HepG2 (cell line): ENCODE data around the gene RNH1. TPM values are rescaled to one million over a fixed set of nuclear protein-coding genes. Genes with fewer than 3 reads are reported as not detected.

Source experiments
- EZH2 ChIP-seq: conservative IDR thresholded peaks from 2 replicates; pipeline ENCODE4 v1.6.1; 2012; ENCODE audit warnings: mild to moderate bottlenecking, low read depth, low read length, moderate library complexity
- FOXP1 ChIP-seq, 2 experiments: fragments of 450-650 bp in 1 of 2; IDR thresholded peaks; 2 replicates each; pipeline ENCODE4 v1.6.1; 2017 to 2018; ENCODE audit warnings: antibody characterized with exemption in 1 of 2
- GATAD2A ChIP-seq: IDR thresholded peaks from 2 replicates; pipeline ENCODE4 v1.6.1; 2016
- GTF2F1 ChIP-seq: fragments of 150-350 bp; IDR thresholded peaks from 2 replicates; pipeline ENCODE4 v1.6.1; 2014; ENCODE audit warnings: low read length
- HES4 ChIP-seq: sonication (generic); formaldehyde crosslinking; IDR thresholded peaks from 2 replicates; pipeline ENCODE4 v1.9.0; 2021; ENCODE audit warnings: mild to moderate bottlenecking, missing genetic modification reagents, borderline replicate concordance
- HNRNPK ChIP-seq: fragments of 200-400 bp; formaldehyde crosslinking; IDR thresholded peaks from 2 replicates; pipeline ENCODE4 v1.6.1; 2018; ENCODE audit warnings: low read length, low read depth, moderate library complexity, mild to moderate bottlenecking; ENCODE audit not compliant: poor library complexity, severe bottlenecking
- MIXL1 ChIP-seq: IDR thresholded peaks from 2 replicates; pipeline ENCODE4 v1.6.1; 2016
- SMAD1 ChIP-seq: sonication (generic); formaldehyde crosslinking; IDR thresholded peaks from 2 replicates; pipeline ENCODE4 v1.4.0; 2020; ENCODE audit warnings: missing genetic modification reagents, low read depth, mild to moderate bottlenecking, borderline replicate concordance
- SMYD3 ChIP-seq: sonication (generic); formaldehyde crosslinking; IDR thresholded peaks from 2 replicates; pipeline ENCODE4 v1.8.1; 2023; ENCODE audit warnings: mild to moderate bottlenecking, missing genetic modification reagents
- SOX6 ChIP-seq, 2 experiments: fragments of 450-650 bp in 1 of 2; sonication (generic) in 1 of 2; formaldehyde crosslinking in 1 of 2; IDR thresholded peaks; 2 replicates each; pipeline versions ENCODE4 v1.4.0 to v1.6.1; 2017 to 2020; ENCODE audit warnings: antibody characterized with exemption in 1 of 2, mild to moderate bottlenecking in 1 of 2, missing genetic modification reagents in 1 of 2
- THAP11 ChIP-seq: IDR thresholded peaks from 2 replicates; pipeline ENCODE4 v1.6.1; 2016; ENCODE audit warnings: missing biosample characterization, missing genetic modification reagents
- ZNF605 ChIP-seq: sonication (generic); formaldehyde crosslinking; IDR thresholded peaks from 2 replicates; pipeline ENCODE4 v1.8.0; 2022; ENCODE audit warnings: mild to moderate bottlenecking, missing genetic modification reagents
- ZNF790 ChIP-seq: sonication (generic); formaldehyde crosslinking; IDR thresholded peaks from 2 replicates; pipeline ENCODE4 v1.8.0; 2022; ENCODE audit warnings: missing genetic modification reagents, mild to moderate bottlenecking, borderline replicate concordance
- polyA plus RNA-seq, 8 experiments: library from polyadenylated mRNA; depleted of rRNA in 3 of 8; stranded (reverse) in 7 of 8; unstranded in 1 of 8; fragments of >200 nt; fragmentation: Illumina TruSeq in 4 of 8; extraction: Trizol in 4 of 8; gene quantifications; 2 replicates each; pipeline versions ENCODE4 v1.2.1 to v1.2.3, GENCODE V29; 2011 to 2016; ENCODE audit warnings: low read depth in 4 of 8, missing spikeins in 1 of 8, mixed read lengths in 1 of 8; ENCODE audit not compliant: insufficient read depth in 1 of 8
- total RNA-seq, 5 experiments: library from RNA; depleted of rRNA; stranded (reverse); fragments of >200 nt; fragmentation: Illumina TruSeq; extraction: Trizol; gene quantifications; 2 replicates each; pipeline ENCODE4 v1.2.3, GENCODE V29; 2016; ENCODE audit warnings: low read depth in 1 of 5
- TF ChIP-seq, protein P1 (sequence below): sonication (generic); formaldehyde crosslinking; IDR thresholded peaks from 2 replicates; pipeline ENCODE4 v1.4.0; 2020; ENCODE audit warnings: mild to moderate bottlenecking, missing genetic modification reagents, borderline replicate concordance
- TF ChIP-seq, protein P2 (sequence below): sonication (generic); formaldehyde crosslinking; IDR thresholded peaks from 2 replicates; pipeline ENCODE4 v1.4.0; 2020; ENCODE audit warnings: mild to moderate bottlenecking, missing genetic modification reagents, borderline replicate concordance
- TF ChIP-seq, protein P3 (sequence below): sonication (generic); formaldehyde crosslinking; conservative IDR thresholded peaks from 2 replicates; pipeline ENCODE4 v1.8.0; 2022; ENCODE audit warnings: low read depth, missing genetic modification reagents
- TF ChIP-seq, protein P4 (sequence below): sonication (generic); formaldehyde crosslinking; IDR thresholded peaks from 2 replicates; pipeline ENCODE4 v1.4.0; 2020; ENCODE audit warnings: missing genetic modification reagents, borderline replicate concordance
- TF ChIP-seq, protein P5 (sequence below): sonication (generic); formaldehyde crosslinking; IDR thresholded peaks from 2 replicates; pipeline ENCODE4 v1.5.0; 2020; ENCODE audit warnings: missing genetic modification reagents

Gene RNH1
- total and polyA plus RNA-seq, 2 of the 13 experiments (the other 11 are each of a cell fraction or from before 2014, with no cell fraction given), result 36.0 to 74.1 TPM

DNA sequence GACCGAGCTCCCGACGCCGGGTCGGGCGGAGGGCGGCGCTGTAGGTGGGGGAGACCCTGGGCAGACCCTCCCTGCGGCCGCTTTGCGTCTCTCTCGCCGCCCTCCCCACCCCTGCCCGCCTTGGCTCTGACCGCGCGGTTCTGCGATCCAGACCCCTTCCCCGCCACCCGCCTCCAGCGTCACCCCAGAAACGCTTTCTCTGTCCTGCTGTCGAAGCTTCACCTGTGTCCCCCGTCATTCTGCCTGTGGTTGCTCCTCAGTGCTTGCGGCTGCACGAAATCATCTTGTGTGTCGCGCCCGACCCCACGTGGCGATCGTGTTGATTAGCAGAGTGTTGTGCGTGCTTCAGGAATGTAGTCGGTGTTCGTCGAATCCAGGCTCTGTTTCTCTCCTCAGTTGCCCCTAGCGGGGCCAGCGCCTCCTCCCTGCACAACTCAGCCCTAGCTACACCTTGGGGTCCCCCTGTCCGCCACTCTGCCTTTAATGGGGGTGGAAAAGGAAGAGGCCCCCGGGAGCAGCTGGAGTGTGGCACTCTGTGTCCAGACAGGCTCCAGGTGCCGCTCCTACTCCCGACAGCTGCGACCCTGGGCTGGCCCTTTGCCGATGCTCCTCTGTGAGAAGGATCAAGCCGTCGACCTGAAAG is 56.1 kb downstream of the RNH1 start (continued):
- TF ChIP-seq, protein P1, sequence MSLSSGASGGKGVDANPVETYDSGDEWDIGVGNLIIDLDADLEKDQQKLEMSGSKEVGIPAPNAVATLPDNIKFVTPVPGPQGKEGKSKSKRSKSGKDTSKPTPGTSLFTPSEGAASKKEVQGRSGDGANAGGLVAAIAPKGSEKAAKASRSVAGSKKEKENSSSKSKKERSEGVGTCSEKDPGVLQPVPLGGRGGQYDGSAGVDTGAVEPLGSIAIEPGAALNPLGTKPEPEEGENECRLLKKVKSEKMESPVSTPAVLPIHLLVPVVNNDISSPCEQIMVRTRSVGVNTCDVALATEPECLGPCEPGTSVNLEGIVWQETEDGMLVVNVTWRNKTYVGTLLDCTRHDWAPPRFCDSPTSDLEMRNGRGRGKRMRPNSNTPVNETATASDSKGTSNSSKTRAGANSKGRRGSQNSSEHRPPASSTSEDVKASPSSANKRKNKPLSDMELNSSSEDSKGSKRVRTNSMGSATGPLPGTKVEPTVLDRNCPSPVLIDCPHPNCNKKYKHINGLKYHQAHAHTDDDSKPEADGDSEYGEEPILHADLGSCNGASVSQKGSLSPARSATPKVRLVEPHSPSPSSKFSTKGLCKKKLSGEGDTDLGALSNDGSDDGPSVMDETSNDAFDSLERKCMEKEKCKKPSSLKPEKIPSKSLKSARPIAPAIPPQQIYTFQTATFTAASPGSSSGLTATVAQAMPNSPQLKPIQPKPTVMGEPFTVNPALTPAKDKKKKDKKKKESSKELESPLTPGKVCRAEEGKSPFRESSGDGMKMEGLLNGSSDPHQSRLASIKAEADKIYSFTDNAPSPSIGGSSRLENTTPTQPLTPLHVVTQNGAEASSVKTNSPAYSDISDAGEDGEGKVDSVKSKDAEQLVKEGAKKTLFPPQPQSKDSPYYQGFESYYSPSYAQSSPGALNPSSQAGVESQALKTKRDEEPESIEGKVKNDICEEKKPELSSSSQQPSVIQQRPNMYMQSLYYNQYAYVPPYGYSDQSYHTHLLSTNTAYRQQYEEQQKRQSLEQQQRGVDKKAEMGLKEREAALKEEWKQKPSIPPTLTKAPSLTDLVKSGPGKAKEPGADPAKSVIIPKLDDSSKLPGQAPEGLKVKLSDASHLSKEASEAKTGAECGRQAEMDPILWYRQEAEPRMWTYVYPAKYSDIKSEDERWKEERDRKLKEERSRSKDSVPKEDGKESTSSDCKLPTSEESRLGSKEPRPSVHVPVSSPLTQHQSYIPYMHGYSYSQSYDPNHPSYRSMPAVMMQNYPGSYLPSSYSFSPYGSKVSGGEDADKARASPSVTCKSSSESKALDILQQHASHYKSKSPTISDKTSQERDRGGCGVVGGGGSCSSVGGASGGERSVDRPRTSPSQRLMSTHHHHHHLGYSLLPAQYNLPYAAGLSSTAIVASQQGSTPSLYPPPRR (CRISPR knock-in tag), result no peak
- TF ChIP-seq EZH2, result no peak
- TF ChIP-seq SOX6 (IDR thresholded peaks at IDR 0.05), result no peak
- no peak for TF ChIP-seq SOX6 (CRISPR knock-in tag; IDR thresholded peaks at IDR 0.05)
- TF ChIP-seq, protein P2, sequence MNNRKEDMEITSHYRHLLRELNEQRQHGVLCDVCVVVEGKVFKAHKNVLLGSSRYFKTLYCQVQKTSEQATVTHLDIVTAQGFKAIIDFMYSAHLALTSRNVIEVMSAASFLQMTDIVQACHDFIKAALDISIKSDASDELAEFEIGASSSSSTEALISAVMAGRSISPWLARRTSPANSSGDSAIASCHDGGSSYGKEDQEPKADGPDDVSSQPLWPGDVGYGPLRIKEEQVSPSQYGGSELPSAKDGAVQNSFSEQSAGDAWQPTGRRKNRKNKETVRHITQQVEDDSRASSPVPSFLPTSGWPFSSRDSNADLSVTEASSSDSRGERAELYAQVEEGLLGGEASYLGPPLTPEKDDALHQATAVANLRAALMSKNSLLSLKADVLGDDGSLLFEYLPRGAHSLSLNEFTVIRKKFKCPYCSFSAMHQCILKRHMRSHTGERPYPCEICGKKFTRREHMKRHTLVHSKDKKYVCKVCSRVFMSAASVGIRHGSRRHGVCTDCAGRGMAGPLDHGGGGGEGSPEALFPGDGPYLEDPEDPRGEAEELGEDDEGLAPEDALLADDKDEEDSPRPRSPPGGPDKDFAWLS (CRISPR knock-in tag), result no peak
- TF ChIP-seq, protein P3, sequence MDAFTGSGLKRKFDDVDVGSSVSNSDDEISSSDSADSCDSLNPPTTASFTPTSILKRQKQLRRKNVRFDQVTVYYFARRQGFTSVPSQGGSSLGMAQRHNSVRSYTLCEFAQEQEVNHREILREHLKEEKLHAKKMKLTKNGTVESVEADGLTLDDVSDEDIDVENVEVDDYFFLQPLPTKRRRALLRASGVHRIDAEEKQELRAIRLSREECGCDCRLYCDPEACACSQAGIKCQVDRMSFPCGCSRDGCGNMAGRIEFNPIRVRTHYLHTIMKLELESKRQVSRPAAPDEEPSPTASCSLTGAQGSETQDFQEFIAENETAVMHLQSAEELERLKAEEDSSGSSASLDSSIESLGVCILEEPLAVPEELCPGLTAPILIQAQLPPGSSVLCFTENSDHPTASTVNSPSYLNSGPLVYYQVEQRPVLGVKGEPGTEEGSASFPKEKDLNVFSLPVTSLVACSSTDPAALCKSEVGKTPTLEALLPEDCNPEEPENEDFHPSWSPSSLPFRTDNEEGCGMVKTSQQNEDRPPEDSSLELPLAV (CRISPR knock-in tag), result no peak
- TF ChIP-seq, protein P4, sequence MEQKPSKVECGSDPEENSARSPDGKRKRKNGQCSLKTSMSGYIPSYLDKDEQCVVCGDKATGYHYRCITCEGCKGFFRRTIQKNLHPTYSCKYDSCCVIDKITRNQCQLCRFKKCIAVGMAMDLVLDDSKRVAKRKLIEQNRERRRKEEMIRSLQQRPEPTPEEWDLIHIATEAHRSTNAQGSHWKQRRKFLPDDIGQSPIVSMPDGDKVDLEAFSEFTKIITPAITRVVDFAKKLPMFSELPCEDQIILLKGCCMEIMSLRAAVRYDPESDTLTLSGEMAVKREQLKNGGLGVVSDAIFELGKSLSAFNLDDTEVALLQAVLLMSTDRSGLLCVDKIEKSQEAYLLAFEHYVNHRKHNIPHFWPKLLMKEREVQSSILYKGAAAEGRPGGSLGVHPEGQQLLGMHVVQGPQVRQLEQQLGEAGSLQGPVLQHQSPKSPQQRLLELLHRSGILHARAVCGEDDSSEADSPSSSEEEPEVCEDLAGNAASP, result 0 out of 2 replicates have a peak, but pooled peaks have one; percentile 16
- peak; percentile 61; the same call in 1 of the 2 replicates for TF ChIP-seq THAP11 (CRISPR knock-in tag)
- no peak for TF ChIP-seq ZNF790 (CRISPR knock-in tag)
- no peak for TF ChIP-seq ZNF605 (CRISPR knock-in tag)
- TF ChIP-seq GTF2F1, result no peak
- TF ChIP-seq, protein P5, sequence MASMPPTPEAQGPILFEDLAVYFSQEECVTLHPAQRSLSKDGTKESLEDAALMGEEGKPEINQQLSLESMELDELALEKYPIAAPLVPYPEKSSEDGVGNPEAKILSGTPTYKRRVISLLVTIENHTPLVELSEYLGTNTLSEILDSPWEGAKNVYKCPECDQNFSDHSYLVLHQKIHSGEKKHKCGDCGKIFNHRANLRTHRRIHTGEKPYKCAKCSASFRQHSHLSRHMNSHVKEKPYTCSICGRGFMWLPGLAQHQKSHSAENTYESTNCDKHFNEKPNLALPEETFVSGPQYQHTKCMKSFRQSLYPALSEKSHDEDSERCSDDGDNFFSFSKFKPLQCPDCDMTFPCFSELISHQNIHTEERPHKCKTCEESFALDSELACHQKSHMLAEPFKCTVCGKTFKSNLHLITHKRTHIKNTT (CRISPR knock-in tag), result no peak
- peak; percentile 35; the same call in 1 of the 2 replicates for TF ChIP-seq MIXL1 (CRISPR knock-in tag)
- no peak for TF ChIP-seq HNRNPK
- TF ChIP-seq GATAD2A (CRISPR knock-in tag), result peak; percentile 43
- TF ChIP-seq SMAD1 (CRISPR knock-in tag), result no peak
- TF ChIP-seq SMYD3, result no peak
- no peak for TF ChIP-seq FOXP1 (IDR thresholded peaks at IDR 0.05)
- no peak for TF ChIP-seq FOXP1 (CRISPR knock-in tag; IDR thresholded peaks at IDR 0.05)
- TF ChIP-seq HES4, result 0 out of 2 replicates have a peak, but pooled peaks have one; percentile 10
